ENCODE measurements around the gene DCHS2. TPM values are rescaled to one million over a fixed set of nuclear protein-coding genes. Genes with fewer than 3 reads are reported as not detected.

Gene DCHS2
- total RNA-seq, 1 donor from 2014 or later, result 0.71 TPM

DNA sequence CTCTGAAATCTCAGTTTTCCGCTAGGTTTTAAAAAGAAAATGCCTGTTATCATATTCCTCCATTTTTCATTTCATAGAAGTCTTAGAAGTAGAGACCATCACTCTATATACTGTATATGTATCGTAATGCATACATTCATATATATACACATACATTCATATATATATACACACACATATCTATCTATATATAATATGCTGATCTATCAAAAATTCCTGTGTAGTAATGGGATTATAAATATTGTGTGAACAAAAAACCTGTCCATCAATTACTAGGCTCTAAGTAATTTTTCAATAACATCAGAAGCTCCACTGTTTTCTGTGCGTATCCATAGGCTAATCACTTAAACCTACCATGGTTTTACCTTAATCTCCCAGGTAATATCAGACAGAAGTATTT is 150.2 kb downstream of the DCHS2 start:
- H3K4me2 ChIP-seq, result no peak overlapping the region
- no peaks in the 10 kb centered on the region for H3F3A ChIP-seq (ENCODE audit: low read depth)
- no peaks in the 10 kb centered on the region for H4K20me1 ChIP-seq (ENCODE audit: low read depth)
- Mint-ChIP-seq H3K9me3 (no peaks in the 10 kb centered on the region), H3K4me3 (no peak overlapping the region), H3K27me3 (ENCODE audit: insufficient read depth, low read depth) (no peaks in the 10 kb centered on the region), H3K27ac (no peak overlapping the region), H3K4me1 (no peaks in the 10 kb centered on the region), H3K36me3 (no peaks in the 10 kb centered on the region)
- TF ChIP-seq EZH2 (IDR thresholded peaks at IDR 0.05), result no peak
- no peak for TF ChIP-seq EZH2phosphoT487 (IDR thresholded peaks at IDR 0.05)
- TF ChIP-seq, protein P1, sequence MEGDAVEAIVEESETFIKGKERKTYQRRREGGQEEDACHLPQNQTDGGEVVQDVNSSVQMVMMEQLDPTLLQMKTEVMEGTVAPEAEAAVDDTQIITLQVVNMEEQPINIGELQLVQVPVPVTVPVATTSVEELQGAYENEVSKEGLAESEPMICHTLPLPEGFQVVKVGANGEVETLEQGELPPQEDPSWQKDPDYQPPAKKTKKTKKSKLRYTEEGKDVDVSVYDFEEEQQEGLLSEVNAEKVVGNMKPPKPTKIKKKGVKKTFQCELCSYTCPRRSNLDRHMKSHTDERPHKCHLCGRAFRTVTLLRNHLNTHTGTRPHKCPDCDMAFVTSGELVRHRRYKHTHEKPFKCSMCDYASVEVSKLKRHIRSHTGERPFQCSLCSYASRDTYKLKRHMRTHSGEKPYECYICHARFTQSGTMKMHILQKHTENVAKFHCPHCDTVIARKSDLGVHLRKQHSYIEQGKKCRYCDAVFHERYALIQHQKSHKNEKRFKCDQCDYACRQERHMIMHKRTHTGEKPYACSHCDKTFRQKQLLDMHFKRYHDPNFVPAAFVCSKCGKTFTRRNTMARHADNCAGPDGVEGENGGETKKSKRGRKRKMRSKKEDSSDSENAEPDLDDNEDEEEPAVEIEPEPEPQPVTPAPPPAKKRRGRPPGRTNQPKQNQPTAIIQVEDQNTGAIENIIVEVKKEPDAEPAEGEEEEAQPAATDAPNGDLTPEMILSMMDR (IDR thresholded peaks at IDR 0.05), result no peak
- no peaks in the 10 kb centered on the region for H3K79me2 ChIP-seq (ENCODE audit: low read depth)
- no peak for DNase-seq (ENCODE audit: low spot score)
- H3K4me3 ChIP-seq, result no peak overlapping the region
- H3K27me3 ChIP-seq, result no peaks in the 10 kb centered on the region
- H3K9ac ChIP-seq, result no peak overlapping the region
- no peaks in the 10 kb centered on the region for H3K9me3 ChIP-seq (ENCODE audit: low read depth)
- no peaks in the 10 kb centered on the region for H3K36me3 ChIP-seq
- H2AFZ ChIP-seq (replicated peaks), result no peak overlapping the region
- no peak overlapping the region for H3K27ac ChIP-seq
- H3K4me1 ChIP-seq, result no peaks in the 10 kb centered on the region

DNA sequence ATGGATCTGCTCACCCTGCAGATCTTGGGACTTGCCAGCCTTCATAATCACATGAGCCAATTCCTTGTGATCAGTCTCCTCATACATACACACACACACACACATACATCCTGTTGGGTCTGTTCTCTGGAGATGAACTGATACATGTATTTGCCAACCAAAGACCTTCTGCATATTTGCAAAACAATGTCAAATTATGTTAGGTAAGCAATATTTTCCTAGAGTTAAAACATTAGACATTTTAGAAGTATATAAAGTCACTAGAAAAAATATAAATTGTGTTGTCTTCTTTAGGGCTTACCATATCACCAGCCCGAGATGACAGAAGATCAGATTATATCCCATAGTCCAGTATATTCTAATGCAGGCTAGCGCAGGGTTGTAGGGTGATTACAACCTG is 156.0 kb downstream of the DCHS2 start:
- no peak overlapping the region for H3K4me3 ChIP-seq
- Mint-ChIP-seq H3K4me3 (no peak overlapping the region), H3K36me3 (no peaks in the 10 kb centered on the region), H3K27me3 (ENCODE audit: insufficient read depth, low read depth) (peaks cover 2% of the 10 kb centered on the region), H3K27ac (no peak overlapping the region), H3K9me3 (no peaks in the 10 kb centered on the region), H3K4me1 (no peaks in the 10 kb centered on the region)
- H3K27me3 ChIP-seq, result peaks cover 38% of the 10 kb centered on the region
- no peaks in the 10 kb centered on the region for H3K36me3 ChIP-seq
- no peaks in the 10 kb centered on the region for H4K20me1 ChIP-seq (ENCODE audit: low read depth)
- H3K4me2 ChIP-seq, result no peak overlapping the region
- no peak for DNase-seq (ENCODE audit: low spot score)
- no peaks in the 10 kb centered on the region for H3K9me3 ChIP-seq (ENCODE audit: low read depth)
- H3K27ac ChIP-seq, result no peak overlapping the region
- no peaks in the 10 kb centered on the region for H3K79me2 ChIP-seq (ENCODE audit: low read depth)
- H3F3A ChIP-seq (ENCODE audit: low read depth), result no peaks in the 10 kb centered on the region
- TF ChIP-seq, protein P1 (IDR thresholded peaks at IDR 0.05), result no peak
- TF ChIP-seq EZH2phosphoT487 (IDR thresholded peaks at IDR 0.05), result no peak
- no peak for TF ChIP-seq EZH2 (IDR thresholded peaks at IDR 0.05)
- H3K4me1 ChIP-seq, result peaks cover 4% of the 10 kb centered on the region
- H2AFZ ChIP-seq (replicated peaks), result no peak overlapping the region
- H3K9ac ChIP-seq, result no peak overlapping the region

DNA sequence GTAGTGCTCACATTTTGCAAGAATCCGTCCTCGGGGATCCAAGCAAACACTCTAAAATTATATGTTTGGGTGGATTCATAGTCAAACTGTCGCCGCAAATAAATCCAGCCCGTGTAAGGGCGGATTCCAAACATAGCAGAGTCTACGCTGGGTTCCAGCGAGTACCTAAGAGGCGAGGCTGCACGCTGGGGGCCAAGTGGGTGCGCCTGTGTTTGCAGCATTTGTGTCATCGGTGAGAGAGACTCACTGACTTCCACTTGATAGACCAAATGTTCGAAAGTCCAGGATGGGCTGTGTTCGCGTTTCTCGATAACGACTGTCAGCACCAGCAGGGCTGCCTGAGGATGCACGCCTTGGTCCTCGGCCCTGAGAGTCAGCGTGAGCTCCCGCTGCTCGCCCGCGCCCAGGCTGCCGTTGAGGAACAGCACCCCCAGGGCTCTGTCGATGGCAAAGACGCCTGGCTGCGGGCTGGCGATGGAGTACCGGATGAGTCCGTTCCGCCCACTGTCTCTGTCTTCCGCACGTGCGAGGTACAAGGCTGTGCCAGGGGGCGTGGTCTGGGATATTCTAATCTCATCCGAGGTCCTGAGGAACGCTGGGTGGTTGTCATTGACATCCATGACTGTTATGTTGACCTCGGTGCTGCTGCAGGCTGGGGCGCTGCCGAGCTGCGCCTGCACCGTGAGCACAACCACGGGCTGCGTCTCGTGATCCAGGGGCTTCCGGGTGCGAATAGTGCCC is 158.7 kb downstream of the DCHS2 start:
- peak overlapping the region; percentile 96 for H2AFZ ChIP-seq (replicated peaks)
- H3K9me3 ChIP-seq (ENCODE audit: low read depth), result no peaks in the 10 kb centered on the region
- H3K4me1 Mint-ChIP-seq, result no peaks in the 10 kb centered on the region
- no peaks in the 10 kb centered on the region for H4K20me1 ChIP-seq (ENCODE audit: low read depth)
- H3K4me1 ChIP-seq, result peaks cover 4% of the 10 kb centered on the region
- H3K4me3 Mint-ChIP-seq, result peak overlapping the region; percentile 82
- H3K4me2 ChIP-seq, result peak overlapping the region; percentile 90
- DNase-seq (ENCODE audit: low spot score), result peak; percentile 87
- H3K9ac ChIP-seq, result no peak overlapping the region
- H3K27me3 ChIP-seq, result peaks cover 43% of the 10 kb centered on the region
- H3K36me3 Mint-ChIP-seq, result no peaks in the 10 kb centered on the region
- no peak overlapping the region for H3K27ac Mint-ChIP-seq
- H3K27me3 Mint-ChIP-seq (ENCODE audit: insufficient read depth, low read depth), result peaks cover 2% of the 10 kb centered on the region
- no peaks in the 10 kb centered on the region for H3K36me3 ChIP-seq
- no peaks in the 10 kb centered on the region for H3K9me3 Mint-ChIP-seq
- peak overlapping the region; percentile 48 for H3K4me3 ChIP-seq
- no peak for TF ChIP-seq EZH2 (IDR thresholded peaks at IDR 0.05)
- TF ChIP-seq, protein P1 (IDR thresholded peaks at IDR 0.05), result peak; percentile 33
- H3K27ac ChIP-seq, result no peak overlapping the region
- no peaks in the 10 kb centered on the region for H3F3A ChIP-seq (ENCODE audit: low read depth)
- no peaks in the 10 kb centered on the region for H3K79me2 ChIP-seq (ENCODE audit: low read depth)

Measured in neural progenitor cell (in vitro differentiated cells).